Keratinocyte (primary cell): ENCODE measurements around the gene MED15. TPM values are rescaled to one million over a fixed set of nuclear protein-coding genes. Genes with fewer than 3 reads are reported as not detected.

Experiments used
- DNase-seq: peaks from one replicate; pipeline ENCODE4 v3.0.0-alpha.2; 2011; ENCODE audit warnings: low read depth, missing footprints, low spot score
- FAIRE-seq: peaks from 2 replicates; lab custom pipeline; 2011; peaks lifted over from hg19 to GRCh38; lab: Jason Lieb, UNC
- H2AFZ ChIP-seq: 2 replicates; pipeline ENCODE4 v1.6.0; 2012; ENCODE audit warnings: low read length, control low read depth, inconsistent platforms; ENCODE audit not compliant: control insufficient read depth
- H3K27ac ChIP-seq: 2 replicates; pipeline ENCODE4 v1.5.1; 2011; ENCODE audit warnings: low read length; ENCODE audit not compliant: control insufficient read depth, insufficient read depth
- H3K27me3 ChIP-seq: 3 replicates; pipeline ENCODE4 v1.6.0; 2011; ENCODE audit warnings: low read length; ENCODE audit not compliant: control insufficient read depth, insufficient read depth; ENCODE audit errors: extremely low read depth
- H3K36me3 ChIP-seq, 2 experiments: 2 replicates in 1 of 2; 3 replicates in 1 of 2; pipeline ENCODE4 v1.5.1; 2011; ENCODE audit warnings: low read length in 2 of 2, mild to moderate bottlenecking in 1 of 2; ENCODE audit not compliant: control insufficient read depth in 2 of 2, insufficient read depth in 2 of 2; ENCODE audit errors: extremely low read depth in 1 of 2
- H3K4me1 ChIP-seq: 3 replicates; pipeline ENCODE4 v1.5.1; 2011; ENCODE audit warnings: low read length; ENCODE audit not compliant: control insufficient read depth, insufficient read depth; ENCODE audit errors: extremely low read depth
- H3K4me2 ChIP-seq: 3 replicates; pipeline ENCODE4 v1.6.0; 2011; ENCODE audit warnings: low read depth, low read length; ENCODE audit not compliant: control insufficient read depth, insufficient read depth; ENCODE audit errors: extremely low read depth
- H3K4me3 ChIP-seq, 3 experiments: fragments of 200-600 bp in 1 of 3; sonication (generic) in 1 of 3; 2 replicates in 2 of 3; 3 replicates in 1 of 3; pipeline ENCODE4 v1.5.1; 2011 to 2016; ENCODE audit warnings: low read length in 3 of 3, mild to moderate bottlenecking in 3 of 3, control low read depth in 2 of 3, inconsistent platforms in 1 of 3, low read depth in 1 of 3, mixed read lengths in 1 of 3, mixed run types in 1 of 3, moderate library complexity in 1 of 3; ENCODE audit not compliant: control insufficient read depth in 2 of 3, insufficient read depth in 2 of 3; ENCODE audit errors: extremely low read depth in 1 of 3
- H3K79me2 ChIP-seq: 2 replicates; pipeline ENCODE4 v1.6.0; 2012; ENCODE audit warnings: low read length; ENCODE audit not compliant: control insufficient read depth, insufficient read depth
- H3K9ac ChIP-seq: 3 replicates; pipeline ENCODE4 v1.6.0; 2011; ENCODE audit warnings: low read length; ENCODE audit not compliant: control insufficient read depth, insufficient read depth; ENCODE audit errors: extremely low read depth
- H3K9me1 ChIP-seq: 3 replicates; pipeline ENCODE4 v1.6.0; 2011; ENCODE audit warnings: low read length; ENCODE audit not compliant: control insufficient read depth, insufficient read depth; ENCODE audit errors: extremely low read depth
- H3K9me3 ChIP-seq: 2 replicates; pipeline ENCODE4 v1.5.1; 2012; ENCODE audit warnings: low read depth, low read length; ENCODE audit not compliant: control insufficient read depth
- H4K20me1 ChIP-seq: 3 replicates; pipeline ENCODE4 v1.6.0; 2011; ENCODE audit warnings: low read length; ENCODE audit not compliant: control insufficient read depth, insufficient read depth; ENCODE audit errors: extremely low read depth
- CTCF ChIP-seq, 3 experiments: IDR thresholded peaks in 1 of 3; conservative IDR thresholded peaks in 1 of 3; optimal IDR thresholded peaks in 1 of 3; 2 replicates in 2 of 3; 3 replicates in 1 of 3; pipeline versions ENCODE3 to v1.5.1; 2011; ENCODE audit warnings: low read length in 3 of 3, mild to moderate bottlenecking in 3 of 3, moderate library complexity in 2 of 3, control low read depth in 1 of 3, inconsistent platforms in 1 of 3; ENCODE audit not compliant: insufficient read depth in 2 of 3; ENCODE audit errors: extremely low read depth in 1 of 3
- EZH2 ChIP-seq: IDR thresholded peaks from one replicate; pipeline ENCODE4 v1.6.1; 2012; ENCODE audit warnings: inconsistent platforms, mild to moderate bottlenecking, low read length, moderate library complexity
- dilution Hi-C: fragments of 300-500 bp; cut with MboI; formaldehyde crosslinking; loops from one replicate; pipeline ENCODE4 v1.7.0; 2020; ENCODE audit warnings: low sequenced_read_pairs; ENCODE audit not compliant: extremely low pct_ligation_motif_present
- polyA plus RNA-seq, 5 experiments: library from polyadenylated mRNA; depleted of rRNA in 3 of 5; stranded (reverse) in 3 of 5; stranded (forward) in 1 of 5; unstranded in 1 of 5; fragments of >200 nt; gene quantifications; 1 replicate in 1 of 5; 2 replicates in 3 of 5; 3 replicates in 1 of 5; pipeline versions ENCODE4 v1.2.1 to v1.2.3, GENCODE V29; 2011 to 2012; ENCODE audit warnings: missing spikeins in 2 of 5, low read depth in 1 of 5, low replicate concordance in 1 of 5

MED15 gene
- polyA plus RNA-seq, 1 donor (not counting 4 experiments of a cell fraction or from before 2014, with no cell fraction given), result 24.9 TPM

- peaks cover 7% of the 10 kb centered on the region for H3K4me1 ChIP-seq
- H3K36me3 ChIP-seq, result peaks cover 20 to 31% of the 10 kb centered on the region in 2 experiments
- H3K27ac ChIP-seq, result no peak overlapping the region
- peaks cover 95% of the 10 kb centered on the region for H3K79me2 ChIP-seq
- H3K9me3 ChIP-seq, result no peaks in the 10 kb centered on the region
- dilution Hi-C loops, result no loop called here
- H4K20me1 ChIP-seq, result peaks cover 25% of the 10 kb centered on the region
- no peak overlapping the region for H2AFZ ChIP-seq
- no peak overlapping the region for H3K9ac ChIP-seq
- DNase-seq, result no peak
- no peaks in the 10 kb centered on the region for H3K9me1 ChIP-seq
- no peaks in the 10 kb centered on the region for H3K27me3 ChIP-seq
- no peak overlapping the region for H3K4me2 ChIP-seq
- no peak for FAIRE-seq
- H3K4me3 ChIP-seq, result no peak overlapping the region
- TF ChIP-seq CTCF (optimal IDR thresholded peaks at IDR 0.05 in 1 of 3, IDR thresholded peaks at IDR 0.05 in 1 of 3, conservative IDR thresholded peaks at IDR 0.05 in 1 of 3; ENCODE audit: extremely low read depth in 1 of 3, insufficient read depth in 2 of 3, low read length in 3 of 3), result no peak
- TF ChIP-seq EZH2, result no peak
Measured at GRCh38 chr22:20547029-20547428, 39.6 kb downstream of the MED15 start.

GRCh38 chr22:20548806-20549205, 41.4 kb downstream of the MED15 start:
- Histone ChIP-seq H3K27me3 (no peaks in the 10 kb centered on the region), H2AFZ (no peak overlapping the region), H3K9me1 (peaks cover 3% of the 10 kb centered on the region), H3K9me3 (no peaks in the 10 kb centered on the region), H3K4me1 (peaks cover 7% of the 10 kb centered on the region), H3K4me3 (no peak overlapping the region), H3K36me3 (peaks cover 29 to 44% of the 10 kb centered on the region in 2 experiments), H3K9ac (no peak overlapping the region), H3K27ac (no peak overlapping the region), H3K79me2 (peaks cover 94% of the 10 kb centered on the region), H3K4me2 (no peak overlapping the region), H4K20me1 (peaks cover 25% of the 10 kb centered on the region)
- TF ChIP-seq EZH2 (no peak), CTCF (optimal IDR thresholded peaks at IDR 0.05 in 1 of 3, IDR thresholded peaks at IDR 0.05 in 1 of 3, conservative IDR thresholded peaks at IDR 0.05 in 1 of 3; ENCODE audit: extremely low read depth in 1 of 3, insufficient read depth in 2 of 3, low read length in 3 of 3) (no peak)
- FAIRE-seq, result no peak
- DNase-seq, result no peak
- dilution Hi-C loops, result no loop called here
